Pulmonary artery endothelial cell (primary cell): Measurements from ENCODE around the gene POLR3E. TPM values are rescaled to one million over a fixed set of nuclear protein-coding genes. Genes with fewer than 3 reads are reported as not detected.

Experiments used
- total RNA-seq: library from RNA; depleted of rRNA; stranded (reverse); fragments of >200 nt; gene quantifications from 2 replicates; pipeline ENCODE4 v1.2.3, GENCODE V29; 2014

Gene POLR3E
- total RNA-seq, 1 donor from 2014 or later = 66.5 TPM

Other genes starting within 250 kb of the POLR3E start
- gene VWA3A, start 204.9 kb upstream of the POLR3E start, total RNA-seq = 0.04 TPM in 1 of 2 replicates, not detected in the other
- gene SDR42E2, start 134.9 kb upstream of the POLR3E start, total RNA-seq = 0.07 TPM in 1 of 2 replicates, not detected in the other
- 29.5 and 36.8 TPM in 2 replicates for gene EEF2K, start 91.1 kb upstream of the POLR3E start, total RNA-seq
- 42.9 and 66.4 TPM in 2 replicates for gene CDR2, start 77.2 kb downstream of the POLR3E start, total RNA-seq
- 47.5 and 61.2 TPM in 2 replicates for gene NPIPB5, start 213.5 kb downstream of the POLR3E start, total RNA-seq